ENCODE data around the gene EIF3K.

The EIF3K gene

DNA sequence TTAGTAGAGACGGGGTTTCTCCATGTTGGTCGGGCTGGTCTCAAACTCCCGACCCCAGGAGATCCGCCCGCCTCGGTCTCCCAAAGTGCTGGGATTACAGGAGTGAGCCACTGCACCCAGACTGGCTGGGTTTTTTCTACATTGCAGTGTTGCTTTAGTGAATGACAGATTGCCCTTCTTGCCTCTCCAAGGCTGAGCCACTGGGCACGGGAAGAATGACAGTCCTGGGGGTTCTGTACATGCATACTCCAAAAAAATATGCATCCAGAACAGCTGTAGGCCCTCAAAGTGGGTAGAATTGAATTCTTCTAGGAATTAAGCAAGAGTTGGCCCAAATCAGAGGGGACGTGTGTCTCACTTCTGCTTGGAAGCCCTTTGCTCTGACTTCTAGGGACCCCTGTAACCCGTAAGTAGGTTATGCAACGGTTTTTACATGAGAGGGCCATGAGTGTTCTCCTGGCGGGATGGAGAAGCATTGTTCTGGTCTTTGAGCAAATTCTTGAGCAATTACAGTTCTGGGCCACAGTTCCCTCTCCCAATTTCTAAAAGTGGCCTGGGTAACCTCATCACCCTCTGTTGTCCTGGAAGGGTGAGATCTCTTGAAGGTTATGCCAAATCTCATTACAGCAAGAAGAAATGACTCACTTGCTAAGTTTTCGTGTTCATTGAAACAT, 32.1 kb downstream of the EIF3K start:
- no peak for DNase-seq

DNA sequence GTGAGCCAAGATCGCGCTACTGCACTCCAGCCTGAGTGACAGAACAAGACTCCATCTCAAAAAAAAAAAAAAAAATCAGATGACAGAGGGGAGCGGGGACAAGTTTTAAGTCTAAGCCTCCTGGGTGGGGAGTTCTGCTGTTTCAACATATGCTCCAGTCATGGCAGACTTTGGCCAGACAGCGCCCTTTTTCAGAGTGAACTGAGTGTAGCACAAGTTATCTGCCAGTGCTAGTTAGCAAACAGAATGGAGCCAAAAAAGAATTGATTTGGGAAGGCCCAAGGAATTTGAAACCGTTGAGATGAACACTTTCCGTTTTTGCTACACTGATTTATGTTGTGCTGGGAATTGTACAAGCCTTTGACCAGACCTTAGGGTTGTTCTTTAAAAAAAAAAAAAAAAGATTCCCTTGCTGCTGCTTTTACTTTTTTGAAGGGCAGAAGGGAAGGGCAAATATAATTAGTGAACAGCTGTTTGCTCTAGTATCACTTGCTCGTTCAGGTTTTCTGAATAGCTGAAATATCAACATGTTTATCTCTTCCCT, 34.1 kb downstream of the EIF3K start:
- DNase-seq: no peak

DNA sequence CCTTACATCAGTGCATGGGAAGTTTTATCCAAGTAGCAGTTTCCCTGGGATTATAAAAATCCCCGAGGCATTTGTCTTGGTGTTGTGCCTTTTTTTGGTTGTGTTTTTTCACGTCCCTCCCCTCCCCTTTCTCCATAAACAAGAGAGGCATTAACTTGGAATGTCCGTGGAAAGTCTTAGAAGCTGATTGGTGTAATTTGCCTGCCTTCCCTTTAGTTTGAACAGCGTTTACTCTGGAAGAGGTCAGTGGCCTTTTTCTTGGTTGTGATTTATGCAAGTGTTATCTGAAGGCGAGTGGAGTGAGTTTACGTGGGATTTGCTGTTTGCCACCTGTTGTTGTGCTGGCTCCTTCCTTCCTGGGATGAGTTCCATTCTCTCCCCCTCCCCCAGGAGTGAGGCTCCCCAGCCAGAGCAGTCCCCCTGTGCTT, 35.7 kb downstream of the EIF3K start:
- DNase-seq: no peak

DNA sequence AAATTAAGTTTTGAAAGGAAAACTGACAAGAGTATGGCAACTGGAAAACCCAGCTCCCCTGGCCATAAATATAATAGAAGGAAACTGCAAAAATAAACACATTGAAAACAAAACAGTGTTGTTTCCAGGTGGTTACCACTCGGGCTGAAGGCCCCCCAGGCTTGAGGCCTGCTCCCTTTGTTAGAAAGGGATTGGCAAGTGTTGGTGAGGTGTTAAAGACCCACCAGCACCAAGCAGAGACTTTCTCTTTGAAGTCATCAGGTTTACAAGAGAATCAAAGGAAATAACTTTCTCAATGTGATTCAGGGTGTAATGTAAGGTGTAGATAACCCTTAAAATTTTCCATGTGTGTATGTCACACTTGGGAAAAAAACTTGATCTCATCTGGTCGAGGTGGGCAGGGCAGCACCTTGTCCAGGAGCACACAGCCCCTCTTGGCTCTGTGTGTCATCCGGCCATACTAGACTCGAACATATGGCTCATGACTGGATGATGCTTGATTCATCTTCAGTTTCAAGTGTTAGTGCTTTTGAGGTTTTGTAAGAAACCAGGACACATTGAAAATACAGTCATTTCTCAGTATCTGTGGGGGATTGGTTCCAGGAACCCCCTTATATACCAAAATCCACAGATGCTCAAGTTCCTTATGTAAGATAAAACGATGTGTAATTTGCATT, 36.3 kb downstream of the EIF3K start:
- peak; percentile 64 for DNase-seq

DNA sequence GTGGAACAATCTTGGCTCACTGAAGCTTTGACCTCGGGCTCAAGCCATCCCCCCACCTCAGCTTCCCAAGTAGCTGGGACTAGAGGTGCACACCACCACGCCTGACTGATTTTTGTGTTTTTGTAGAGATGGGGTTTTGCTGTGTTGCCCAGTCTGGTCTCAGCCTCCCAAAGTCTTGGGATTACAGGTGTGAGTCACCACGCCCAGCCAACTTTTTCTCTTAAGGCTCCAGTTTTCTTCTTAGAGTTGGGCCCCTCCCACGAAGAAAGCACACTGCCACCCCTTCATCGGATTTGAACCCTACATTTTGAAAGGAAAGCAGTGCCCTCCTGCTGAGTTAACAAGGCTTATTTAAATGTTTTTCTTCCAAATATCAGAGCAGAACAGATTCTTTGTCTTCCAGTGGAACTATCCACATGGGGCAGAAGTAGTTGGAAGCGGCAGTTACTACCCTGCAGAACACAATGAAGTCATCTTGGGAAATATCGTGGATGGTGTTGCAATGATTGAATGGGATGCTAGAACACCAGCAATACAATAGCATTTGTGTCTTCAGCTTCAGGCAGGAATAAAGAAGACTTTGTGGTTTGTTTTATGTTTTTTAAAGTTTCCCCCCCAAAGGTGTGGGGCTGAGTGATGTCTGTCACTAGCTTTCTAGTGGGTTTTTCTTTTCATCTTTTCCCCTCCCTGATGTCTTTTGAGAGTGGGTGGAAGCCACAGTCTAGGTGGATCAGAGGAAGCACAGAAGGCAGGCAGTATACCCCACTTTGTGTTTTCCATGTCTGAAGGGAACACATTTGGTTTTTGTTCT, 37.4 kb downstream of the EIF3K start:
- DNase-seq: peak; percentile 39

DNA sequence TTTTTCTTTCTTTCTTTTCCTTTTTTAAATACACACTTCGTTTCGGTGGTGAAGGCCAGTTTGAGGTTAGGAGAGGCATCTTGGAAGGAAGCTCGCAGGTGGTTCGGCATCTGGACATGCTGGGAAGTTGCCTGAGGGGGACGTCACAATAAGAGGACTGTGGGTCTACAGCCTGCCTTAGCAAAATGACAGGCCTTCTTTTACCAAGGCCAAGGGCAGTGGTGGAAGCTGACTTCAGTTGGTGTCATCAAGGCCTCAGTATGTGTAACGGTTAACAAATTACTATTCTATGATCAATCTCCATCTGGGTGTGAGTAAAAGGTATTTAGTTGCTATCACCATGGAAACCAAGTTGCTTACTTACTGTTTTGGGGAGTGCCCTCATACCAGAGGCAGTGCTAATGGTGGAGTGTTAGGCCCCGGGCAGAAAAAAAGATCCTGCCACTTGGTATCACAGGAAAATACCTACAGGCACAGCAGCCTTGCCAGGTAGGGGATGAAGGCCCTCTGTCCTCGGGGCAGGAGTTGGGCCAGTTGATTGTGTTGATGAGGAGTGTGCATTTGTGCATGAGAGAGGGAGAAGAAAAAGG, 38.7 kb downstream of the EIF3K start:
- DNase-seq: peak; percentile 29

DNA sequence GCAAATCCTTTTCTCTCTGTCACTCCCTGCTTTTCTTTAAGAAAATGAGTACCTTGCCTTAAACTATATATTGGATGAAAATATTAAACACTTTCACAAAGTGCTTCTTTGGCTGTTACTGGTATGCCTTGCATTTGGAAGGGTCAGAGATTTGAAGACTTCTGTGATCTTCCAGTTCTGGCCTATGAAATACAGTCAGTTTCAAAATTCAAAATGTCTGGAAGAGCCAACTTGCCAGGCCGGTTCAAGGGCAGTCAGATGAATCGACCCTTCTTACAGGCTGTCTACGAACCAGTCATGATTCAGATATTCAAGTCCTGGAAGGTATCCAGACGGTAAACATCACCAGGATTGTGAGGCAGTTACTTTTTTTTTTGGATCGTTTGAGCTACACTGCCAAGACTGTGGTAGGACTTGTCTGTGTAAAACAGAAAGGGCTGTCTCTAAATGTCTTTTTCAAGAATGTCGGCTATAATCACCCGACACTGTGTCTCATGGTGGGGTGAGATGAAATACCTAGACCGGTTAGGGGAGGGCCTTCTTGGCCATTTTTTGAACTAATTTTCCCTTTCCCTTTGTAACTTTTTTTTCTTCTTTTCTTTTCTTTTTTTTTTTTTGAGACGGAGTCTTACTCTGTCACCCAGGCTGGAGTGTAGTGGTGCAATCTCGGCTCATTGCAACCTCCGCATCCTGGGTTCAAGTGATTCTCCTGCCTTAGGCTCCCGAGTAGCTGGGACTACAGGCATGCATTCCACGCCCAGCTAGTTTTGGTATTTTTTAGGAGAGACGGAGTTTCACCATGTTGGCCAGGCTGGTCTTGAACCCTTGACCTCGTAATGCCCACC, 39.7 kb downstream of the EIF3K start:
- no peak for DNase-seq

DNA sequence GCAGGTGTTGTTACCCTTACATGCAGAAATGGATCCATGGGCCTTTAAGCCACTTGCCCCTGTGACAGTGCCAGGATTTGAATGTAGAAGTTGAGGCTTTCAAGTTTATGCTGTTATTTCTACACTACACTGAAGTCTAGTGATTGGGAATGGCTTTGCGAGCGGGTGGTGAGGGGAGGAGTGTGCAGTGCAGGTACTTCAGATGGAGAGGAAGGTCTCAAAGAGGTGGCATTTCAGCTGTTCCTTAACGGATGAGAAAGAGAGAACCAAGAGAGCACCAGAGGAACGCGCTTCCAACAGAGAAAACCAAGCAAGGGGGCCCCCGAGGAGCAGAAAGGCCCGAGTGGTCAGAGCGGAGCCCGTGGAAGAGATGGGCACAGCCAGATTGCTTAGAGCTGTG, 41.7 kb downstream of the EIF3K start:
- DNase-seq: no peak

DNA sequence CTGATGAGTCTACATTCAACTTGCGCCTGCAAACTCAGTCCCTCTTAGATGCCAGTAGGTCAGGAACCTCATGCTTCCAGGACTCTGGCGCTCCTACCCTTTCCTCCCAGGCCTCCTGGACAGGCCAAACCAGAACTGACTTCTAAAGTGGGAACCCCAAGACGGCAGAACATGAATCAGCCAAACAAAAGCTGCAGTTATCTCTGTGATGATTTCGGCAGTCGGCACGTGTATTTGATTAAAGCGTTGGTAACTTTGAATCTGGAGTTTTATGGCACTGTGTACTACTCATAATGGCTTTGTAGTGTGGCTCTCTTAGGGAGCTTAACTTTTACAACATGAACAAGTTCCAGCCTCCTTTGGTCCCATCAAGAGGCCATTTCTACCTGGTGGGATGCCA, 42.1 kb downstream of the EIF3K start:
- no peak for DNase-seq

DNA sequence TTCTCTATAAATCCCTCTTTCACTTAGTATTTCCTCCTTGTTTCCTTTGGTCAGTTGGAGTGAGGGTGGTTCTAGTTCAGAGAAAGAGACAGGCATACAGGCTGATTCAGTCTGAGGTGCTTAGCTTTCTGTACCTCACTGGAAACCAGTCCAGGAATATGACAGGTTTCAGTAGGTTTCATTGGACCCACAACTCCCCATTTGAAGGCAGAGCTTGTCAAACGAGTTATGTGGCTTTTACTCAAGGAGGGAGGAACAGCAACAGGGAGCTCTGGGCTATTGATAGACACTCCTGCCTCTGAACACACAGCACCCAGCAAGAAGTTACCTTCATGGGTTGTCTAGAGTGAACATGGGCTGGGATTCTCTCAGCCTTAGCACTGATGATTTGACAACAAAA, 43.0 kb downstream of the EIF3K start:
- no peak for DNase-seq

DNA sequence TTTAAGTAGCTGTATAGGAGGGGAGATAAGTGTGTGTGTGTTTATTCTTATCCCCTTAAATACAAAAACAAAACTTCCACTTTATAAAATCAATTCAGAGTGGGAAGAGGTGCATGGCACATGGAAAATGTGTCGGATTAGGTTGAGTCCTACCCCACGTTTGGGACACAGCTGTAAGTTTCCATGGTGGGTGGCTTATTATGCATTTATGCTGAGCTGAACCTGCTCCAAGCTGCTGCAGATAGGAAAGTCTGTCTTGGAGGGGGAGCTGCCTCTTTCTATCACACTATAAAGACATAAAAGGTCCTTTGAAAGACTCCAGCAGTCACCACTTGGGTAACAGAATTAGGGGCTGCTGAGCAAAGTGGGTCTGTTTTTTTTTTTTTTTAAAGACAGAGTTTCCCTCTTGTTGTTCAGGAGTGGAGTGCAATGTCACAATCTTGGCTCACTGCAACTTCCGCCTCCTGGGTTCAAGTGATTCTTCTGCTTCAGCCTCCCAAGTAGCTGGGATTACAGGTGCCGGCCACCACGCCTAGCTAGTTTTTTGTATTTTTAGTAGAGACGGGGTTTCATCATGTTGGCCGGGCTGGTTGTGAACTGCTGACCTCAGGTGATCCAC, 43.7 kb downstream of the EIF3K start:
- no peak for DNase-seq

DNA sequence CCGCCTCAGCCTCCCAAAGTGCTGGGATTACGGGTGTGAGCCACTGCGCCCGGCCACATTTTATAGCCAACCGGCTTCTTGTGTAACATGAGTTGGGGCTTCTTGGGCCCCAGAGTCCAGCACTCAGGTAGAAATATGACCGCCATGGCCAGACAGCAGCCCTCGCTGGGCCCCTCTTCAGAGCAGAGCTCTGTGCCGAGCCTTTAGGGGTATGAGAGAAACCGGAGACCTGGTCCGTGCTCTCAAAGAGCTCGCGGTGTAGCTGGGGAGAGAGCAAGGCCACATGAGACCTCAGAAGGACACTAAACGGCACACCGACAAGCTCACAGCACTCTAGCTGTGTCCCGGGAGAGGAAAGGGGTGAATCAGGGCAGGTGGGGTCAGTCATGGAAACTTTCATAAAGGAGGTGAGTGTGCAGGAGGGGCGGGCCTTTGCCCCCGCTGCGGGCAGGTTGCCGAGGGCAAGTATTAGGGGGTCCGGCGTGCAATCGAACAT, 44.2 kb downstream of the EIF3K start:
- no peak for DNase-seq

DNA sequence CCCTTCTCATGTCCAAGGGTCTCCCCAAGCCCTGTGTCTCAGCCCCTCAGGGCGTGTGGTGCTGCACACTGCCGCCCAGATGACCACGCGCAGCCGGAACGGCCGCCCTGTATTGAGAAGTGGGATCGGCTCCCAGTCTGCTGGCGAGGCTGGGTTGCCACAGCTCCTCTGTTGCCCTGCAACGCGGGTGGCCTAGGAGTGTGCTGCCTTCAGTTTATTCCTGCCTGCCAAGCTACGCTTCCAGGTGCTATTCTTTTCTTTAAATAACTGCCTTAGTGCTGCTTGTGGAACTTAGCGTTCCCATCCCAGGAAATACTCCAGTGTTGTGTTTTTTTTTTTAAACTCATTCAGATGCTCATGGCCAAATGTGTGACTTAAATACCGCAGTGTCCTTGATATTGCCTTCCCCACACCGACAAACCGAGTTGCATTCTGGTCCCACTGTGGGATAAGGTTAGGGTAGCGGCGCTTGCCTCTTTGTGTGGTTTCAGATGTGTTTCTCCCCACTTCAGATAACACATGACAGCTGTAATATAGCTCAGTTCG, 45.0 kb downstream of the EIF3K start:
- DNase-seq: no peak

DNA sequence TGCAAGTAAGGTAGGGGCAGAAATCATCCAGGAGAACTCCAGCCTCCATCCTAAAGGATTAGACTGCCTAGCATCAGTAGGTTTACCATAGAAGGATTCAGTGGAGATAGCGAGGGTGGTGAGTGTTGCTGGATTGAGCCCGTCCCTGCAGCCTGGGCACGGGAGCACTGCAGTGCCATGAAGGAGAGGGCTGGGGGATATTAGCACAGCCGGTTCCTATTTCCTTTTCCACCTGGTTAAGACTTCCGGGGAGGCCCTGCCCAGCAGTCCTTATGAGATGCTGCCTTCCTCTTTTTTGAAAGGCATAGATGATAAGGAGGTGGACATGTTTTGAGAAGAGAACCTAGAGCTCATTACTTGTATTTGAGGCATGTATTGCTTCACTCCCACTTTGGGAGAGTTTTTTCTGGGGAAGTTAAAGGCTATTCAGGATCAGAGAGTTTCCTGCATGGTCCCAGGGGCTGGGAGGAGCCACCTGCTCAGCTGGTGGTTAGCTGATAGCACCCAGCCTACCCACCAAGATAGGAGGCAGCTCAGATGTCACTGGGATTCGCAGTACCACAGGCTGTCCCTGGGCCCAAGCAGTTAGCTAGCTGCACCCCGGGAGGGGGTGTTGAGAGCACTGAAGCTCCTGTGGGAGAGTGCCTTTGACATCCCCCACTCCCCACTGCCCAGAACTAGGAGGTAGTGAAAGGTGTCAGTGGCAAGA, 45.7 kb downstream of the EIF3K start:
- DNase-seq: no peak

DNA sequence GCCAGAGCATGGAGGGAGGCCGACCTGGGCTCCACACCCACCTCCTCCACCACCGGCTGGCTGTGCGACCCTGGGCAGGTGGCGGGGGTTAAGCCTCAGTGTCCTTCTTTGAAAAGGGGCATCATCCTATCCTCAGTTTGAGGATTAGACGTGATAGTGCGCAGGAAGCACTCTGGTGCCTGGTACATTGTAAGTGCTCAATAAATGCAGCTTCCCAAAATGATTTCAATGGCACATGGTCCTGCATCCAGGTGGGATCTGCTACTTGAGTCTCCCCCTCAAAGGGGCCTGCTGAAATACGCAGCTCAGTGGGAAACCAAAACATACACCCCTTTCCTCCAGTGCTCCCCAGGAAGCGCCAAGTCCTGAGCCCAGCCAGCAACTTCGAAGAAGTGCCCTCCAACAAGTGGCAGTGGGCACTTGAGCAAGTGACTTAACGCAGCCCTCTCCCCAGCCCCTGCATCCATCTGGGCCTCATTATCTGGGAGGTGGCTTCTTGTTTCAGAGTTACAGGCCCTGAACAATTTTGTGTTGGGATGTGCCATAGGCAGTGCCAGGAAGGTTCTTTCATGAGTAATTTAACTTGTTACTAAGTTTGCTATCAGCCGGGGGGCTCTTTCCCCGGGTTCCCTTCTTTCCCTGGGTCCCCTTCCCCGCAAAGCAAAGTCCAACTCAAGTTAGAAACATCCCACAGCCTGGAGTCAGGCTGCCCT, 46.4 kb downstream of the EIF3K start:
- no peak for DNase-seq

DNA sequence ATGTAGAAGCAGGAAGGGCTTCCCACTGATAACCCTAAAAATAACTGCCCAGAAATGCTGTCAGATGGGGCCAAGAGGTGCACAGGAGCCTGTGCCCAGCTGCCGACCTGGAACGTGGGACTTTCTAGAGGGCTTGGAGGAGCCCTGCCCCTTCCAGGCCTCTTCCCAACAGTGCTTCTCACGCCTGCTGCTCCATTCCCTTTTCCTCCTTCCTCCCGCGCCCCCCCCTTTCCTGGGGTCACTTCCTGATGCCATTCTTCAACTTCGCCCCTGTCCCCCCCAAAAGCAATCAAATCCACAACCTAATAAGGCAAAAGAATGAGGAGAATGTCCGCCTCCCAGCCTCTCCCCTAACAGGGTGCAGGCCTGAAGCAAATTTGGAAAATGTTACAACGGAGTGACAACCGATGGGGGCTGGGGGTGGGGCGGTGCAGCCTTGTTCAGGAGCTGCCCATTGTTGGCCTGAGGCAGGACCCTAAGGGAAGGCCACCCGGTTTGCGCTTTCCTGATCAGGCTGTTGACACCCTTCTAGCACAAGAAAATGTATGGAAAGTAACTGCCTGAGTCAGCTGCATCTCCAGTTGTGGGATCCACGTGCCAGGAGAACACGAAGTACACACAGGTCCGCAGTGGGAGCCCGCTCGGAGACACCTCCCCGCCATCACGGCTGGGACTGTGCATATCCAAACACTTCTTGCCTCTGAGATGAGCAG, 47.1 kb downstream of the EIF3K start:
- DNase-seq: no peak

DNA sequence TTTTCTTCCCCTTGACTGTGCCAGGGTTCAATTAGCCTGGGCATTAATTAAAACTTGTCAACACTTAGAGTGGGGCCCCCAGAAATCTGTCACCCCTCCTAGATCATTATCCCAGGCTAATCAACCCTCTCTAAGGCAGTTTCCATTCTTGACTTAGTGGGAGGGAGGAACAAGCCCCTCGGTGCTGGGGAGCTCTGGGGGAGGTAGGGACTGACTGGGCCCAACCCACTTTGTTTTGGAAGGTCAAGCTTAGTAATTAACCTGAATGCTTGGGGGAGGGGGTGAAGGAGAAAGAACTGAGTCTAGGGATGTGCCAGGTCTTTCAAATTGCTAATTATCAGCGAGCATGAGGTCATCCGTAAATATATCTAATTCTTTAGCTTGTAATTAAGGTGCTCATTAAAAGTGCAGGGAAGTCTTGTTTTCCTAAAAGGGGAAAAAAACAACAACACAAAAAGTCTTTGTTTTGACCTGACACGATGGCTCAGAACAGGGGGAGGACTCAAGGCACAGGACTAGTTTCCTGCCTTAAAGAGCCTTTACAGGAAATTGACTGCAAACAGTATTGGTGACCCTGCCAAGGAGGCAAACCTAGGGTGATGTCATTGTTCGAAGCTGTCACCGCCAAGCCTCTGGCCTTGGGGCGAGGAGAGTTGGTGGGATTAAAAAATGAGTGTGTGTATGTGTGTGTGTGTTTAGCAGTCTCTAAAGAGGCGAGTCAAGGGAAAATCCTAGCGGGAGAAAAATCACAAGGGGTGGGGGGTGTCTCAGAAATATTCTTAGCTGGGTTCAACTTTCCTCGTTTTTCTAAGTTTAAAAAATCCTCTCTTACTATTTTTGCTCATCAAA, 47.9 kb downstream of the EIF3K start:
- peak; percentile 29 for DNase-seq

DNA sequence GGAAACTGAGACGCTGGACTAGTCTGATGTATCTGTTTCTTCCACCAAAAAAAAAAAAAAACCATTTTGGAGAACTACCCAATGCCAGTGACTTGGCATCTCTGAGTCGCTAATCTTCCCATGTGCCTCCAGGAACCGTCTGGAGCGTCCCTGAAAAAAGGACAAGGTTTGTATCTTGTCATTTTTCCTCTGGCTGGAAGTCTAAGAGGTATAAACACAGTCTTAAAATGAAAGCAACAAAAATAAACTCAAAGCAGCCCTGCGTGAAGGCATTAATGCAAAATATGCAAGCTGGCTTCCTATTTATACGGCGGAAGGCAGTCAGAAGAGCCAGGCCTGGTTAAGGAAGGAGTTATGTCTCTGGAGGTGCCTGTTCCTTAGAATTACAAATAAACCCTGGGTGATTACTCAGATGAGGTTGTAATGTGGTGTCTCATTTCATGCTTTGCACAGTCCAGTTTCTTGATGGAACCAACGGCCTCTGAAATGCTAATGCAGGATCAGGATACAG, 48.7 kb downstream of the EIF3K start:
- DNase-seq: no peak
